H1 (cell line): ENCODE measurements around the gene GPR87. TPM values are rescaled to one million over a fixed set of nuclear protein-coding genes. Genes with fewer than 3 reads are reported as not detected.

Source experiments
- CTCF ChIA-PET: fragments of 300-600 bp; sonication (Branson Sonifier 250); formaldehyde crosslinking; loops from one replicate; lab custom pipeline; 2021; ENCODE audit not compliant: partially characterized antibody; lab: Charles Lee
- POLR2A ChIA-PET: fragments of 300-600 bp; sonication (Branson Sonifier 250); formaldehyde crosslinking; loops from one replicate; lab custom pipeline; 2021; ENCODE audit warnings: inconsistent platforms; ENCODE audit not compliant: partially characterized antibody; lab: Charles Lee
- DNase-seq, 2 experiments: peaks; one replicate each; pipeline versions ENCODE4 v3.0.0 to v3.0.0-alpha.2; 2010 to 2022; ENCODE audit warnings: low spot score in 2 of 2, low read depth in 1 of 2, mixed read lengths in 1 of 2
- FAIRE-seq: peaks from 2 replicates; lab custom pipeline; 2011; peaks lifted over from hg19 to GRCh38; lab: Jason Lieb, UNC
- H2AFZ ChIP-seq: 2 replicates; pipeline ENCODE4 v1.8.1; 2012; ENCODE audit warnings: low read length, inconsistent platforms
- H2AK5ac ChIP-seq: 2 replicates; pipeline ENCODE4 v1.6.1; 2013; ENCODE audit warnings: low read depth, low read length
- H2BK120ac ChIP-seq: replicated peaks from 2 replicates; pipeline ENCODE3; 2013; ENCODE audit warnings: low read depth, low read length, inconsistent platforms
- H2BK12ac ChIP-seq: 2 replicates; pipeline ENCODE4 v1.6.1; 2013; ENCODE audit warnings: low read depth, low read length
- H2BK15ac ChIP-seq: 2 replicates; pipeline ENCODE4 v1.6.1; 2013; ENCODE audit warnings: low read length
- H2BK20ac ChIP-seq: 2 replicates; pipeline ENCODE4 v1.6.1; 2013; ENCODE audit warnings: low read length
- H2BK5ac ChIP-seq: 2 replicates; pipeline ENCODE4 v1.6.1; 2013; ENCODE audit warnings: low read depth, low read length
- H3K14ac ChIP-seq: 2 replicates; pipeline ENCODE4 v1.6.1; 2013; ENCODE audit warnings: inconsistent platforms; ENCODE audit not compliant: insufficient read length
- H3K18ac ChIP-seq: 2 replicates; pipeline ENCODE4 v1.6.1; 2013; ENCODE audit warnings: low read length; ENCODE audit errors: extremely low read depth
- H3K23ac ChIP-seq: 2 replicates; pipeline ENCODE4 v1.6.1; 2013; ENCODE audit warnings: inconsistent platforms; ENCODE audit not compliant: insufficient read length
- H3K23me2 ChIP-seq: 2 replicates; pipeline ENCODE4 v1.6.1; 2013; ENCODE audit warnings: low read depth, low read length
- H3K27ac ChIP-seq: 2 replicates; pipeline ENCODE4 v1.6.1; 2011; ENCODE audit warnings: low read depth, low read length, inconsistent platforms
- H3K27me3 ChIP-seq, 4 experiments: replicated peaks in 1 of 4; 1 replicate in 1 of 4; 2 replicates in 3 of 4; pipeline versions ENCODE4 v1.6.1 to v1.8.1; 2011 to 2013; ENCODE audit warnings: low read length in 3 of 4, mild to moderate bottlenecking in 3 of 4, inconsistent platforms in 2 of 4, mixed read lengths in 2 of 4, moderate library complexity in 1 of 4; ENCODE audit not compliant: control insufficient read depth in 3 of 4, insufficient read depth in 3 of 4; ENCODE audit errors: extremely low read depth in 1 of 4
- H3K36me3 ChIP-seq, 4 experiments: 2 replicates each; pipeline versions ENCODE4 v1.6.1 to v1.8.1; 2011 to 2013; ENCODE audit warnings: mild to moderate bottlenecking in 4 of 4, low read length in 3 of 4, moderate library complexity in 2 of 4, control low read depth in 1 of 4, inconsistent platforms in 1 of 4; ENCODE audit not compliant: insufficient read depth in 4 of 4, control insufficient read depth in 2 of 4
- H3K4ac ChIP-seq: replicated peaks from 2 replicates; pipeline ENCODE3; 2013; ENCODE audit warnings: low read length, low read depth, mixed read lengths, inconsistent platforms; ENCODE audit not compliant: insufficient read length
- H3K4me1 ChIP-seq, 4 experiments: replicated peaks in 1 of 4; 1 replicate in 1 of 4; 2 replicates in 3 of 4; pipeline versions ENCODE4 v1.6.1 to v1.8.1; 2011 to 2013; ENCODE audit warnings: low read length in 3 of 4, inconsistent platforms in 2 of 4, mixed read lengths in 1 of 4; ENCODE audit not compliant: insufficient read depth in 4 of 4, control insufficient read depth in 3 of 4
- H3K4me2 ChIP-seq, 2 experiments: 2 replicates each; pipeline versions ENCODE4 v1.6.1 to v1.8.1; 2011 to 2013; ENCODE audit warnings: low read depth in 2 of 2, low read length in 2 of 2, control low read depth in 1 of 2, inconsistent platforms in 1 of 2, mild to moderate bottlenecking in 1 of 2; ENCODE audit not compliant: insufficient read depth in 1 of 2
- H3K4me3 ChIP-seq, 4 experiments: fragments of 200-600, 300-600 bp in 1 of 4; sonication (generic), shearing (Covaris generic), sonication (Bioruptor Twin) in 1 of 4; 2 replicates each; pipeline versions ENCODE4 v1.5.1 to v1.8.1; 2011 to 2016; ENCODE audit warnings: low read length in 4 of 4, low read depth in 3 of 4, control low read depth in 2 of 4, inconsistent platforms in 2 of 4, mild to moderate bottlenecking in 2 of 4, mixed read lengths in 1 of 4, moderate library complexity in 1 of 4; ENCODE audit not compliant: insufficient read depth in 2 of 4; ENCODE audit errors: extremely low read depth in 1 of 4
- H3K56ac ChIP-seq: replicated peaks from 2 replicates; pipeline ENCODE3; 2013; ENCODE audit warnings: low read depth, mild to moderate bottlenecking, mixed read lengths, low read length, inconsistent platforms; ENCODE audit not compliant: insufficient read length
- H3K79me1 ChIP-seq: 2 replicates; pipeline ENCODE4 v1.6.1; 2013; ENCODE audit warnings: low read depth, low read length, control low read depth
- H3K79me2 ChIP-seq, 2 experiments: 2 replicates each; pipeline versions ENCODE4 v1.6.1 to v1.8.1; 2012 to 2013; ENCODE audit warnings: low read length in 2 of 2, mild to moderate bottlenecking in 2 of 2, inconsistent platforms in 1 of 2; ENCODE audit not compliant: insufficient read depth in 2 of 2, control insufficient read depth in 1 of 2
- H3K9ac ChIP-seq, 4 experiments: replicated peaks in 1 of 4; 1 replicate in 1 of 4; 2 replicates in 3 of 4; pipeline versions ENCODE4 v1.6.1 to v1.8.1; 2011 to 2013; ENCODE audit warnings: low read depth in 3 of 4, low read length in 3 of 4, control low read depth in 2 of 4, mild to moderate bottlenecking in 2 of 4, moderate library complexity in 2 of 4, inconsistent platforms in 1 of 4; ENCODE audit errors: extremely low read depth in 1 of 4
- H3K9me3 ChIP-seq, 2 experiments: 2 replicates each; pipeline versions ENCODE4 v1.6.1 to v1.8.1; 2012 to 2013; ENCODE audit warnings: mild to moderate bottlenecking in 2 of 2, moderate library complexity in 2 of 2, control low read depth in 1 of 2, inconsistent platforms in 1 of 2, low read depth in 1 of 2, low read length in 1 of 2, mixed read lengths in 1 of 2; ENCODE audit not compliant: insufficient read depth in 2 of 2
- H4K20me1 ChIP-seq, 2 experiments: replicated peaks in 1 of 2; 2 replicates each; pipeline versions ENCODE3 to v1.8.1; 2011 to 2013; ENCODE audit warnings: inconsistent platforms in 2 of 2, low read length in 2 of 2, mild to moderate bottlenecking in 1 of 2; ENCODE audit not compliant: insufficient read depth in 2 of 2, control insufficient read depth in 1 of 2
- H4K5ac ChIP-seq: 2 replicates; pipeline ENCODE4 v1.6.1; 2013; ENCODE audit warnings: low read length, low read depth, mixed read lengths, inconsistent platforms; ENCODE audit not compliant: insufficient read length
- H4K8ac ChIP-seq: 2 replicates; pipeline ENCODE4 v1.8.0; 2013; ENCODE audit warnings: mild to moderate bottlenecking, moderate library complexity, low read length, inconsistent platforms; ENCODE audit not compliant: insufficient read depth; ENCODE audit errors: extremely low read depth
- H4K91ac ChIP-seq: replicated peaks from 2 replicates; pipeline ENCODE3; 2013; ENCODE audit warnings: low read length, mixed read lengths, inconsistent platforms; ENCODE audit not compliant: insufficient read length
- BRCA1 ChIP-seq: IDR thresholded peaks from 2 replicates; pipeline ENCODE4 v1.6.1; 2012; ENCODE audit warnings: low read depth, low read length, improper control_type of control experiment
- CTBP2 ChIP-seq: IDR thresholded peaks from 2 replicates; pipeline ENCODE4 v1.7.0; 2011; ENCODE audit warnings: borderline replicate concordance, mild to moderate bottlenecking, moderate library complexity, mixed read lengths, low read length; ENCODE audit not compliant: insufficient read depth, insufficient read length
- JUND ChIP-seq: IDR thresholded peaks from 2 replicates; pipeline ENCODE4 v1.6.1; 2011; ENCODE audit warnings: mild to moderate bottlenecking, improper control_type of control experiment, low read length
- SIN3A ChIP-seq, 2 experiments: IDR thresholded peaks in 1 of 2; conservative IDR thresholded peaks in 1 of 2; 2 replicates each; pipeline ENCODE4 v1.6.1; 2011 to 2012; ENCODE audit warnings: low read length in 2 of 2, improper control_type of control experiment in 1 of 2, low read depth in 1 of 2, mild to moderate bottlenecking in 1 of 2
- WGBS, 2 experiments: shearing (Covaris generic) in 1 of 2; methylation state at CpG; one replicate each; pipeline versions ENCODE4 v1.1.6 to v1.1.7; 2013 to 2015; ENCODE audit warnings: low lambda C conversion rate in 2 of 2, mixed read lengths in 2 of 2, inconsistent platforms in 1 of 2, low coverage in 1 of 2, missing lambda C conversion rate in 1 of 2; ENCODE audit not compliant: insufficient replicate concordance in 2 of 2, insufficient coverage in 1 of 2, insufficient read length in 1 of 2; ENCODE audit errors: extremely low coverage in 1 of 2, missing lambda C conversion rate in 1 of 2; 5-methylcytosine and 5-hydroxymethylcytosine counted together
- polyA plus RNA-seq, 7 experiments: library from polyadenylated mRNA; depleted of rRNA in 3 of 7; stranded (reverse) in 5 of 7; unstranded in 2 of 7; fragments of >200 nt in 5 of 7; fragments of 200-250 nt in 2 of 7; gene quantifications; 1 replicate in 5 of 7; 2 replicates in 1 of 7; 4 replicates in 1 of 7; pipeline versions ENCODE4 v1.2.1 to v1.2.3, GENCODE V29; 2011 to 2013; ENCODE audit warnings: missing spikeins in 2 of 7, mixed read lengths in 2 of 7
- total RNA-seq: library from RNA; stranded (reverse); fragmentation: NEBNext Ultra II Directional; extraction: Animal tissue kit (Norgen Biotek cat#: 25700); gene quantifications from 2 replicates; pipeline ENCODE4 v1.2.1, GENCODE V29; 2021

GPR87 gene
- total and polyA plus RNA-seq, 2 of the 8 experiments (the other 6 are each of a cell fraction or from before 2014, with no cell fraction given): 0.05 TPM; not detected in 1

- Histone ChIP-seq H2BK20ac (peak overlapping the region; percentile 24; the same call in 1 of the 2 replicates), H2AFZ (no peak overlapping the region), H2BK120ac (no peak overlapping the region), H3K27me3 (0 out of 7 replicates have a peak, but pooled peaks cover 0 to 3% (median 0%) of the 10 kb centered on the region in 4 experiments), H3K79me1 (no peaks in the 10 kb centered on the region), H3K4me1 (peaks cover 7 to 28% (median 16%) of the 10 kb centered on the region in 4 experiments), H3K23ac (no peak overlapping the region), H3K9me3 (no peaks in the 10 kb centered on the region), H4K91ac (no peak overlapping the region), H2BK15ac (no peak overlapping the region), H4K20me1 (peaks cover 0 to 2% of the 10 kb centered on the region in 2 experiments), H3K14ac (no peak overlapping the region), H3K18ac (no peak overlapping the region), H4K5ac (no peak overlapping the region), H3K4me3 (no peak overlapping the region), H4K8ac (peak overlapping the region; percentile 64; the same call in 1 of the 2 replicates), H3K4ac (no peak overlapping the region), H3K9ac (no peak overlapping the region), H3K56ac (no peak overlapping the region), H2AK5ac (no peak overlapping the region), H3K23me2 (no peaks in the 10 kb centered on the region), H2BK5ac (no peak overlapping the region), H3K79me2 (no peaks in the 10 kb centered on the region), H3K4me2 (no peak overlapping the region), H3K27ac (no peak overlapping the region), H2BK12ac (peak overlapping the region; percentile 27; the same call in 1 of the 2 replicates), H3K36me3 (no peaks in the 10 kb centered on the region)
- DNase-seq (no peak), FAIRE-seq (no peak)
- WGBS, 2 experiments: 88% methylated on average over 6 of the region's 6 CpGs; no CpG with 5 or more reads in 1 of the 2 experiments
- POLR2A ChIA-PET: no interaction called here
- CTCF ChIA-PET: interaction anchor here (0.7 to 2.6 kb wide), 11 partner anchors 10 to 195 kb away, joined by 3 to 7 read pairs (median 3); partner anchors contain the start of gene GPR87
- TF ChIP-seq BRCA1 (no peak), JUND (no peak), CTBP2 (no peak), SIN3A (conservative IDR thresholded peaks at IDR 0.05 in 1 of 2, IDR thresholded peaks at IDR 0.05 in 1 of 2; ENCODE audit: low read depth in 1 of 2, low read length in 2 of 2) (no peak)
These were observed 10.3 kb downstream of the GPR87 start for GRCh38 chr3:151306168-151306810.
